H1 (cell line): ENCODE measurements around the gene TTBK1. TPM values are rescaled to one million over a fixed set of nuclear protein-coding genes. Genes with fewer than 3 reads are reported as not detected.

ENCODE experiments used
- EP300 ChIP-seq, 2 experiments: IDR thresholded peaks; 1 replicate in 1 of 2; 2 replicates in 1 of 2; pipeline ENCODE4 v1.6.1; 2011 to 2012; ENCODE audit warnings: low read depth in 2 of 2, low read length in 2 of 2, mild to moderate bottlenecking in 2 of 2, borderline replicate concordance in 1 of 2, inconsistent platforms in 1 of 2, moderate library complexity in 1 of 2
- GABPA ChIP-seq: IDR thresholded peaks from 2 replicates; pipeline ENCODE4 v1.6.1; 2011; ENCODE audit warnings: mild to moderate bottlenecking, low read length, moderate library complexity, borderline replicate concordance; ENCODE audit not compliant: insufficient read depth
- RBBP5 ChIP-seq: IDR thresholded peaks from 2 replicates; pipeline ENCODE4 v1.7.1; 2012; ENCODE audit warnings: low read depth, mild to moderate bottlenecking, inconsistent platforms, low read length, moderate library complexity, borderline replicate concordance
- SP4 ChIP-seq: IDR thresholded peaks from 2 replicates; pipeline ENCODE4 v1.6.1; 2012; ENCODE audit warnings: low read length, inconsistent platforms
- TAF7 ChIP-seq: optimal IDR thresholded peaks from 2 replicates; pipeline ENCODE3; 2011; ENCODE audit warnings: low read depth, mild to moderate bottlenecking, inconsistent platforms, low read length, moderate library complexity, borderline replicate concordance
- polyA plus RNA-seq, 7 experiments: library from polyadenylated mRNA; depleted of rRNA in 3 of 7; stranded (reverse) in 5 of 7; unstranded in 2 of 7; fragments of >200 nt in 5 of 7; fragments of 200-250 nt in 2 of 7; gene quantifications; 1 replicate in 5 of 7; 2 replicates in 1 of 7; 4 replicates in 1 of 7; pipeline versions ENCODE4 v1.2.1 to v1.2.3, GENCODE V29; 2011 to 2013; ENCODE audit warnings: missing spikeins in 2 of 7, mixed read lengths in 2 of 7
- total RNA-seq: library from RNA; stranded (reverse); fragmentation: NEBNext Ultra II Directional; extraction: Animal tissue kit (Norgen Biotek cat#: 25700); gene quantifications from 2 replicates; pipeline ENCODE4 v1.2.1, GENCODE V29; 2021

Gene TTBK1
- total and polyA plus RNA-seq, 2 of the 8 experiments (the other 6 are each of a cell fraction or from before 2014, with no cell fraction given) = 0.53 to 1.6 TPM

- TF ChIP-seq GABPA (no peak), EP300 (IDR thresholded peaks at IDR 0.05; ENCODE audit: borderline replicate concordance in 1 of 2, low read depth in 2 of 2, low read length in 2 of 2) (no peak), TAF7 (no peak), SP4 (no peak), RBBP5 (no peak)
These were observed 43.9 kb downstream of the TTBK1 start (continued) for GRCh38 chr6:43286980-43287716.
